ENCODE measurements around the gene RSPH4A. TPM values are rescaled to one million over a fixed set of nuclear protein-coding genes. Genes with fewer than 3 reads are reported as not detected.

RSPH4A gene
- total RNA-seq, 1 experiment from 2014 or later = 0.04 TPM

DNA sequence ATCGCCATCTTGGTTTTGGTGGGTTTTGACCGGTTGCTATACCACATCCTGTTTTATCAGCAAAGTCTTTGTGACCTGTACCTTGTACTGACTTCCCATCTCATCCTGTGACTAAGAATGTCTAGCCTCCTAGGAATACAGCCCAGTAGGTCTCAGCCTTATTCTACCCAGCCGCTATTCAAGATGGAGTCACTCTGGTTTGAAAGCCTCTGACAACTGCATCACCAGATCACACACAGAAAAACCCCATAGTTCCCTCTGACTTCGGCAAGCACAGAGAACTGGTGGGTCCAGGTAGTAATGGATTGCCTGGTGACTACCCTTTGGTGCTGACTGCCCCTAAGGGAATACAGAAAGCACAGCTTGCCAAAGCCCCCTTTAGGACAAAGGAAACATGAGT, 10.3 kb upstream of the RSPH4A start:
- no peak for ATAC-seq
- CTCF ChIA-PET = no interaction called here
- Histone ChIP-seq H3K27ac (ENCODE audit: low read length) (no peak overlapping the region), H3K79me2 (ENCODE audit: low read length) (no peaks in the 10 kb centered on the region), H3K27me3 (ENCODE audit: low read length) (no peaks in the 10 kb centered on the region), H3K9ac (ENCODE audit: low read length) (no peak overlapping the region), H3F3A (ENCODE audit: low read length, unreplicated experiment) (no peaks in the 10 kb centered on the region), H3K4me1 (ENCODE audit: insufficient read depth, low read length) (no peaks in the 10 kb centered on the region), H2AFZ (ENCODE audit: low read length) (no peak overlapping the region), H3K36me3 (ENCODE audit: low read depth, low read length) (no peaks in the 10 kb centered on the region), H3K9me2 (replicated peaks; ENCODE audit: low read length) (no peaks in the 10 kb centered on the region), H4K20me1 (ENCODE audit: low read length) (no peaks in the 10 kb centered on the region), H3K9me3 (ENCODE audit: low read length) (no peaks in the 10 kb centered on the region), H3K4me3 (ENCODE audit: low read length) (no peak overlapping the region), H3K4me2 (ENCODE audit: low read length) (no peak overlapping the region)
- no peak for DNase-seq
- intact Hi-C loops (cut with micrococcal nuclease) = no loop called here
- TF ChIP-seq CTCF (conservative IDR thresholded peaks at IDR 0.05; ENCODE audit: low read depth, low read length) (no peak), EZH2phosphoT487 (IDR thresholded peaks at IDR 0.05; ENCODE audit: borderline replicate concordance, low read length) (no peak), EZH2 (IDR thresholded peaks at IDR 0.05; ENCODE audit: low read length, unreplicated experiment) (no peak)
- POLR2A ChIA-PET (ENCODE audit: unreplicated experiment) = no interaction called here
- no TSS peak for BruUV-seq (replicated peaks)

- Histone ChIP-seq H3K27ac (ENCODE audit: low read length) (no peak overlapping the region), H3K4me1 (ENCODE audit: insufficient read depth, low read length) (no peaks in the 10 kb centered on the region), H3F3A (ENCODE audit: low read length, unreplicated experiment) (no peaks in the 10 kb centered on the region), H3K9me3 (ENCODE audit: low read length) (no peaks in the 10 kb centered on the region), H3K9me2 (replicated peaks; ENCODE audit: low read length) (no peaks in the 10 kb centered on the region), H4K20me1 (ENCODE audit: low read length) (no peaks in the 10 kb centered on the region), H3K4me3 (ENCODE audit: low read length) (no peak overlapping the region), H3K79me2 (ENCODE audit: low read length) (no peaks in the 10 kb centered on the region), H3K27me3 (ENCODE audit: low read length) (no peaks in the 10 kb centered on the region), H3K9ac (ENCODE audit: low read length) (no peak overlapping the region), H2AFZ (ENCODE audit: low read length) (no peak overlapping the region), H3K36me3 (ENCODE audit: low read depth, low read length) (no peaks in the 10 kb centered on the region), H3K4me2 (ENCODE audit: low read length) (no peak overlapping the region)
- intact Hi-C loops (cut with micrococcal nuclease) = no loop called here
- TF ChIP-seq EZH2phosphoT487 (IDR thresholded peaks at IDR 0.05; ENCODE audit: borderline replicate concordance, low read length) (no peak), CTCF (conservative IDR thresholded peaks at IDR 0.05; ENCODE audit: low read depth, low read length) (no peak), EZH2 (IDR thresholded peaks at IDR 0.05; ENCODE audit: low read length, unreplicated experiment) (no peak)
- no TSS peak for BruUV-seq (replicated peaks)
- DNase-seq (no peak), ATAC-seq (no peak)
- POLR2A ChIA-PET (ENCODE audit: unreplicated experiment) = no interaction called here
- CTCF ChIA-PET = no interaction called here
These were observed 5.2 kb upstream of the RSPH4A start for GRCh38 chr6:116611056-116611455.

GRCh38 chr6:116616737-116617053, 416 bp downstream of the RSPH4A start:
- no peaks in the 10 kb centered on the region for H3K9me2 ChIP-seq (replicated peaks; ENCODE audit: low read length)
- intact Hi-C loops (cut with micrococcal nuclease) = loop anchor here (2.0 kb wide), 1 partner anchor 46 kb away; the partner anchor contains the start of gene RWDD1
- POLR2A ChIA-PET (ENCODE audit: unreplicated experiment) = no interaction called here
- peak overlapping the region; percentile 94 for H3K4me2 ChIP-seq (ENCODE audit: low read length)
- no TSS peak for BruUV-seq (replicated peaks)
- no peaks in the 10 kb centered on the region for H3K79me2 ChIP-seq (ENCODE audit: low read length)
- H2AFZ ChIP-seq (ENCODE audit: low read length) = peak overlapping the region; percentile 91
- no peaks in the 10 kb centered on the region for H3K27me3 ChIP-seq (ENCODE audit: low read length)
- CTCF ChIA-PET = no interaction called here
- no peaks in the 10 kb centered on the region for H3K36me3 ChIP-seq (ENCODE audit: low read depth, low read length)
- TF ChIP-seq CTCF (conservative IDR thresholded peaks at IDR 0.05; ENCODE audit: low read depth, low read length) (no peak), EZH2phosphoT487 (IDR thresholded peaks at IDR 0.05; ENCODE audit: borderline replicate concordance, low read length) (no peak), EZH2 (IDR thresholded peaks at IDR 0.05; ENCODE audit: low read length, unreplicated experiment) (no peak)
- H3K9me3 ChIP-seq (ENCODE audit: low read length) = no peaks in the 10 kb centered on the region
- ATAC-seq (peak; percentile 45), DNase-seq (no peak)
- H4K20me1 ChIP-seq (ENCODE audit: low read length) = no peaks in the 10 kb centered on the region
- peak overlapping the region; percentile 76 for H3K4me3 ChIP-seq (ENCODE audit: low read length)
- H3F3A ChIP-seq (ENCODE audit: low read length, unreplicated experiment) = no peaks in the 10 kb centered on the region
- no peak overlapping the region for H3K27ac ChIP-seq (ENCODE audit: low read length)
- H3K9ac ChIP-seq (ENCODE audit: low read length) = no peak overlapping the region
- no peaks in the 10 kb centered on the region; the same call in 1 of the 2 replicates for H3K4me1 ChIP-seq (ENCODE audit: insufficient read depth, low read length)

Data from PC-3 (cell line).